Hepatocyte (in vitro differentiated cells): ENCODE results near the gene SHCBP1L.

Source experiments
- CTCF ChIP-seq: fragments of 200-600 bp; sonication (generic); IDR thresholded peaks from 2 replicates; pipeline ENCODE4 v1.5.1; 2016; ENCODE audit warnings: antibody characterized with exemption, mild to moderate bottlenecking; ENCODE audit not compliant: poor library complexity
- EZH2 ChIP-seq: fragments of 200-600 bp; sonication (generic); IDR thresholded peaks from 2 replicates; pipeline ENCODE4 v1.6.1; 2016; ENCODE audit warnings: antibody characterized with exemption, mild to moderate bottlenecking, borderline replicate concordance
- EZH2phosphoT487 ChIP-seq: fragments of 200-600 bp; sonication (generic); IDR thresholded peaks from one replicate; pipeline ENCODE4 v1.6.1; 2018; ENCODE audit warnings: antibody characterized with exemption, mild to moderate bottlenecking, low read depth, moderate library complexity; ENCODE audit not compliant: unreplicated experiment, severe bottlenecking

DNA sequence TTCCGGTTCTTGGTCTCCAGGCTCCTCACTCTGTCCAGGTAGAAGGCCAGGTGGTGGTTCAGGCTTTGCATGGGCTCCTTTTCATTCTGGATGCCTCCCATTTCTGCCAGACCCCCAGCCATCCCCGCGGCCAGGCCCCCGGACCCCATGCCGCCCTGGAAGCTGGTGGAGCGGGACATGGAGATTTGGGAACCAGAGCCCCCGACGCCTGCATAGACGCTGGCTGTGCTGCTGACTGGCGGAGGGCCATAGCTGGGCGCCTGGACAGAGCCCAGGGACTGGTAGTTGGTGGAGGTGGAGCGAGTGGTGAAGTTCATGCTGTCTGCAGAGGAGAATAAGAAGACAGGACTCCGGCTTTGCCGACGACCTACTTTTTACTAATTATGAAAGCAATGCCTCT lies 7.1 kb upstream of the SHCBP1L start:
- no peak for TF ChIP-seq CTCF
- TF ChIP-seq EZH2phosphoT487: no peak
- no peak for TF ChIP-seq EZH2
